HL-60 (cell line): ENCODE results near the gene TOP1.

Experiments
- DNase-seq, 2 experiments: peaks; one replicate each; pipeline ENCODE4 v3.0.0-alpha.2; 2010 to 2020; ENCODE audit warnings: low read depth in 1 of 2, low spot score in 1 of 2
- H3K27ac ChIP-seq: fragments of 250-450 bp; sonication (Bioruptor Pico); replicated peaks from 2 replicates; pipeline ENCODE4 v1.5.1; 2020; ENCODE audit warnings: mild to moderate bottlenecking, moderate library complexity
- H3K27me3 ChIP-seq: fragments of 250-450 bp; sonication (Bioruptor Pico); 2 replicates; pipeline ENCODE4 v1.5.1; 2021; ENCODE audit warnings: mild to moderate bottlenecking, moderate library complexity; ENCODE audit not compliant: insufficient read depth, poor library complexity, severe bottlenecking
- H3K4me3 ChIP-seq: replicated peaks from 2 replicates; pipeline ENCODE4 v1.5.1; 2011; ENCODE audit warnings: mild to moderate bottlenecking, control low read depth, low read length; ENCODE audit not compliant: insufficient read depth
- GABPA ChIP-seq: IDR thresholded peaks from 2 replicates; pipeline ENCODE4 v1.6.1; 2012; ENCODE audit warnings: low read depth
- POLR2AphosphoS5 ChIP-seq: IDR thresholded peaks from 2 replicates; pipeline ENCODE4 v1.6.1; 2012; ENCODE audit warnings: low read depth
- REST ChIP-seq: IDR thresholded peaks from 2 replicates; pipeline ENCODE4 v1.6.1; 2012; ENCODE audit warnings: low read depth; ENCODE audit not compliant: insufficient replicate concordance
- SPI1 ChIP-seq: IDR thresholded peaks from 2 replicates; pipeline ENCODE4 v1.6.1; 2012; ENCODE audit warnings: low read depth, mild to moderate bottlenecking, borderline replicate concordance
- TF ChIP-seq, protein P1 (sequence below): IDR thresholded peaks from one replicate; pipeline ENCODE4 v1.5.1; 2011; ENCODE audit warnings: low read length, control low read depth, inconsistent platforms; ENCODE audit not compliant: insufficient read depth

Gene TOP1

DNA sequence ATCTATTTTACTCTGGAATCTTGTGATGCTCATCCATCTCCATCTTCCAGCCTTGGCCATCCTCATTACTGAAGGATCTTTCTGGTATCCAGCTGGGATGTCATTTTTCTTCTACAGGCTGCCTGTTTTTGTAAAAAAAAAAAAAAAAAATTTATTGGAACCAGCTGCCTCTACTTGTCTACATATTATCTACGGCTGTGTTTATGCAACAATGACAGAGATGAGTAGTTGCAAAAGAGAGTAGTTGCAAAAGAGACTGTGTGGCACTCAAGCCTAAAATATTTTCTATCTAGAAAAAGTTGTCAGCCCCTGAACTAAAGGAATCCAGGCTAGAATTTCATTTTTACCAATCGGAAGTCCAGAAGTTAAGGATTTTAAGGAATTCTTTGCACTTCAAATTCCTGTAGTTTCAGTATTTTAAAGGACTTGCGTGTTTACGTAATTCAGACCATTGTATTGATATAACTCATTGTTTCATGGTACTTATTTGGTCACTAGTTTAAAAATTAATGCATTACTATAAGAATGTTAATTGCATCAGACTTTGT, 70.2 kb downstream of the TOP1 start:
- no peak overlapping the region for H3K27ac ChIP-seq
- peak in 1 of 2 experiments; percentile 26 for DNase-seq
- H3K4me3 ChIP-seq, result no peak overlapping the region
- no peak for TF ChIP-seq GABPA
- TF ChIP-seq, protein P1, sequence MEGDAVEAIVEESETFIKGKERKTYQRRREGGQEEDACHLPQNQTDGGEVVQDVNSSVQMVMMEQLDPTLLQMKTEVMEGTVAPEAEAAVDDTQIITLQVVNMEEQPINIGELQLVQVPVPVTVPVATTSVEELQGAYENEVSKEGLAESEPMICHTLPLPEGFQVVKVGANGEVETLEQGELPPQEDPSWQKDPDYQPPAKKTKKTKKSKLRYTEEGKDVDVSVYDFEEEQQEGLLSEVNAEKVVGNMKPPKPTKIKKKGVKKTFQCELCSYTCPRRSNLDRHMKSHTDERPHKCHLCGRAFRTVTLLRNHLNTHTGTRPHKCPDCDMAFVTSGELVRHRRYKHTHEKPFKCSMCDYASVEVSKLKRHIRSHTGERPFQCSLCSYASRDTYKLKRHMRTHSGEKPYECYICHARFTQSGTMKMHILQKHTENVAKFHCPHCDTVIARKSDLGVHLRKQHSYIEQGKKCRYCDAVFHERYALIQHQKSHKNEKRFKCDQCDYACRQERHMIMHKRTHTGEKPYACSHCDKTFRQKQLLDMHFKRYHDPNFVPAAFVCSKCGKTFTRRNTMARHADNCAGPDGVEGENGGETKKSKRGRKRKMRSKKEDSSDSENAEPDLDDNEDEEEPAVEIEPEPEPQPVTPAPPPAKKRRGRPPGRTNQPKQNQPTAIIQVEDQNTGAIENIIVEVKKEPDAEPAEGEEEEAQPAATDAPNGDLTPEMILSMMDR, result no peak
- no peak for TF ChIP-seq POLR2AphosphoS5
- no peak for TF ChIP-seq SPI1
- TF ChIP-seq REST, result no peak
- H3K27me3 ChIP-seq, result no peaks in the 10 kb centered on the region

- no peaks in the 10 kb centered on the region for H3K27me3 ChIP-seq
- no peak for DNase-seq
- TF ChIP-seq REST (no peak), POLR2AphosphoS5 (no peak), SPI1 (no peak), GABPA (no peak)
- TF ChIP-seq, protein P1, result no peak
- no peak overlapping the region for H3K27ac ChIP-seq
- no peak overlapping the region for H3K4me3 ChIP-seq
Measured at GRCh38 chr20:41100001-41100480, 71.4 kb downstream of the TOP1 start.

GRCh38 chr20:41101660-41102059, 73.0 kb downstream of the TOP1 start:
- H3K27ac ChIP-seq, result no peak overlapping the region
- TF ChIP-seq SPI1, result no peak
- TF ChIP-seq, protein P1, result no peak
- no peak for TF ChIP-seq POLR2AphosphoS5
- no peak for TF ChIP-seq REST
- TF ChIP-seq GABPA, result no peak
- no peaks in the 10 kb centered on the region for H3K27me3 ChIP-seq
- no peak for DNase-seq
- no peak overlapping the region for H3K4me3 ChIP-seq
